Eye (tissue), 1 donor: ENCODE data around the gene REN.

Source experiments
- DNase-seq: peaks from one replicate; pipeline ENCODE4 v3.0.0-alpha.2; 2015

REN gene

GRCh38 chr1:204152310-204153044, 13.7 kb downstream of the REN start:
- no peak for DNase-seq

GRCh38 chr1:204151552-204152309, 14.4 kb downstream of the REN start, which contains the start of gene ETNK2:
ETNK2 (minus strand) TSS chr1:204152044; CDS start chr1:204151852, 192 bp downstream.
- peak; percentile 86 for DNase-seq

- peak; percentile 70 for DNase-seq
Observed at GRCh38 chr1:204150702-204151551, 15.2 kb downstream of the REN start.

- no peak for DNase-seq
Observed at GRCh38 chr1:204149635-204150565, 16.2 kb downstream of the REN start.

GRCh38 chr1:204149107-204149506, 17.0 kb downstream of the REN start:
- no peak for DNase-seq

GRCh38 chr1:204147406-204148383, 18.4 kb downstream of the REN start:
- DNase-seq, result no peak

GRCh38 chr1:204146965-204147364, 19.2 kb downstream of the REN start:
- DNase-seq, result no peak

GRCh38 chr1:204146309-204146708, 19.8 kb downstream of the REN start:
- DNase-seq, result no peak

- no peak for DNase-seq
Observed at GRCh38 chr1:204145033-204145504, 21.1 kb downstream of the REN start.

- no peak for DNase-seq
Observed at GRCh38 chr1:204143276-204144041, 22.7 kb downstream of the REN start.

GRCh38 chr1:204142032-204142974, 23.8 kb downstream of the REN start:
- no peak for DNase-seq

- DNase-seq, result no peak
Observed at GRCh38 chr1:204141131-204141530, 25.0 kb downstream of the REN start.

- DNase-seq, result no peak
Observed at GRCh38 chr1:204139952-204140351, 26.2 kb downstream of the REN start.

- DNase-seq, result no peak
Observed at GRCh38 chr1:204139088-204139487, 27.0 kb downstream of the REN start.

- no peak for DNase-seq
Observed at GRCh38 chr1:204136814-204137213, 29.3 kb downstream of the REN start.

- DNase-seq, result no peak
Observed at GRCh38 chr1:204134103-204134502, 32.0 kb downstream of the REN start.

- no peak for DNase-seq
Observed at GRCh38 chr1:204132718-204133117, 33.4 kb downstream of the REN start.

GRCh38 chr1:204131978-204132377, 34.2 kb downstream of the REN start:
- no peak for DNase-seq
